Neural cell (in vitro differentiated cells): ENCODE results near the gene OXT. TPM values are rescaled to one million over a fixed set of nuclear protein-coding genes. Genes with fewer than 3 reads are reported as not detected.

Source experiments
- H2AFZ ChIP-seq: fragments of 200-600, 300-800 bp; sonication (generic), shearing (Covaris generic); 2 replicates; pipeline ENCODE4 v1.6.0; 2014; ENCODE audit warnings: low read depth, mild to moderate bottlenecking, antibody characterized with exemption, low read length, moderate library complexity
- H3F3A ChIP-seq: fragments of 200-600 bp; shearing (Covaris generic); 2 replicates; pipeline ENCODE4 v1.6.1; 2016; ENCODE audit warnings: mild to moderate bottlenecking, moderate library complexity, mixed read lengths, antibody characterized with exemption, low read length; ENCODE audit not compliant: insufficient read depth, poor library complexity, severe bottlenecking
- H3K27ac ChIP-seq: fragments of 200-600, 300-800 bp; sonication (generic), shearing (Covaris generic); 2 replicates; pipeline ENCODE4 v1.5.1; 2014; ENCODE audit warnings: mild to moderate bottlenecking, low read length, moderate library complexity
- H3K27me3 ChIP-seq: fragments of 300-800, 200-600 bp; sonication (generic), shearing (Covaris generic); 2 replicates; pipeline ENCODE4 v1.6.0; 2014; ENCODE audit warnings: mild to moderate bottlenecking, low read depth, low read length, moderate library complexity; ENCODE audit not compliant: insufficient read depth
- H3K36me3 ChIP-seq: fragments of 300-800, 200-600 bp; sonication (generic), shearing (Covaris generic); 2 replicates; pipeline ENCODE4 v1.5.1; 2014; ENCODE audit warnings: mild to moderate bottlenecking, antibody characterized with exemption, low read length, moderate library complexity; ENCODE audit not compliant: insufficient read depth
- H3K4me2 ChIP-seq: fragments of 300-800, 200-600 bp; sonication (generic), shearing (Covaris generic); 2 replicates; pipeline ENCODE4 v1.6.0; 2014; ENCODE audit warnings: mild to moderate bottlenecking, low read length
- H3K4me3 ChIP-seq: fragments of 300-800, 200-600 bp; sonication (generic), shearing (Covaris generic); 2 replicates; pipeline ENCODE4 v1.5.1; 2014; ENCODE audit warnings: mild to moderate bottlenecking, low read length, moderate library complexity
- H3K79me2 ChIP-seq: fragments of 200-600 bp; shearing (Covaris generic); replicated peaks from 2 replicates; pipeline ENCODE4 v1.6.0; 2014; ENCODE audit warnings: mild to moderate bottlenecking, low read length, moderate library complexity; ENCODE audit not compliant: insufficient read depth
- H3K9ac ChIP-seq: fragments of 300-800, 200-600 bp; sonication (generic), shearing (Covaris generic); 2 replicates; pipeline ENCODE4 v1.6.1; 2016; ENCODE audit warnings: mild to moderate bottlenecking, low read length, mixed read lengths
- H3K9me2 ChIP-seq: fragments of 200-600 bp; shearing (Covaris generic); 2 replicates; pipeline ENCODE4 v1.6.1; 2016; ENCODE audit warnings: mild to moderate bottlenecking, low read length, mixed read lengths; ENCODE audit not compliant: insufficient read depth
- H3K9me3 ChIP-seq: fragments of 200-600, 300-800 bp; sonication (generic), shearing (Covaris generic); 2 replicates; pipeline ENCODE4 v1.6.1; 2016; ENCODE audit warnings: mild to moderate bottlenecking, mixed run types, low read length, moderate library complexity, mixed read lengths
- H4K20me1 ChIP-seq: fragments of 200-600 bp; shearing (Covaris generic); 2 replicates; pipeline ENCODE4 v1.6.1; 2016; ENCODE audit warnings: mild to moderate bottlenecking, mixed run types; ENCODE audit not compliant: insufficient read depth
- CTCF ChIP-seq: fragments of 450-650 bp; IDR thresholded peaks from 2 replicates; pipeline ENCODE4 v1.5.1; 2014; ENCODE audit warnings: antibody characterized with exemption, mild to moderate bottlenecking, moderate library complexity; ENCODE audit not compliant: poor library complexity, severe bottlenecking
- EP300 ChIP-seq: fragments of 450-650 bp; conservative IDR thresholded peaks from 2 replicates; pipeline ENCODE4 v1.6.1; 2014; ENCODE audit warnings: antibody characterized with exemption, mild to moderate bottlenecking, moderate library complexity; ENCODE audit not compliant: poor library complexity, severe bottlenecking
- EZH2 ChIP-seq: fragments of 200-600, 300-800 bp; shearing (Covaris generic), sonication (generic); IDR thresholded peaks from 2 replicates; pipeline ENCODE4 v1.6.1; 2014; ENCODE audit warnings: antibody characterized with exemption, low read length, borderline replicate concordance, mild to moderate bottlenecking; ENCODE audit not compliant: insufficient read depth, poor library complexity, severe bottlenecking
- MXI1 ChIP-seq: fragments of 450-650 bp; conservative IDR thresholded peaks from 2 replicates; pipeline ENCODE4 v1.6.1; 2014; ENCODE audit warnings: antibody characterized with exemption, mild to moderate bottlenecking; ENCODE audit not compliant: poor library complexity, severe bottlenecking
- POLR2AphosphoS5 ChIP-seq: IDR thresholded peaks from 2 replicates; pipeline ENCODE4 v1.6.1; 2012
- RAD21 ChIP-seq: fragments of 450-650 bp; conservative IDR thresholded peaks from 2 replicates; pipeline ENCODE4 v1.6.1; 2014; ENCODE audit warnings: antibody characterized with exemption, mild to moderate bottlenecking, moderate library complexity
- TAF1 ChIP-seq: IDR thresholded peaks from 2 replicates; pipeline ENCODE4 v1.6.1; 2012; ENCODE audit warnings: low read depth
- polyA plus RNA-seq: library from polyadenylated mRNA; depleted of rRNA; stranded (reverse); fragments of >200 nt; gene quantifications from 2 replicates; pipeline ENCODE4 v1.2.3, GENCODE V29; 2014

Gene OXT
- polyA plus RNA-seq, 1 donor from 2014 or later = not detected

- H3K27ac ChIP-seq = no peak overlapping the region
- H3K36me3 ChIP-seq = no peaks in the 10 kb centered on the region
- H3K9me2 ChIP-seq = no peaks in the 10 kb centered on the region
- H3K79me2 ChIP-seq = no peaks in the 10 kb centered on the region
- H3K9me3 ChIP-seq = no peaks in the 10 kb centered on the region
- H3K9ac ChIP-seq = no peak overlapping the region
- H3K4me2 ChIP-seq = no peak overlapping the region
- H3K27me3 ChIP-seq = no peaks in the 10 kb centered on the region
- H2AFZ ChIP-seq = no peak overlapping the region
- H4K20me1 ChIP-seq = no peaks in the 10 kb centered on the region
- TF ChIP-seq EP300 = no peak
- TF ChIP-seq POLR2AphosphoS5 = no peak
- TF ChIP-seq EZH2 = no peak
- TF ChIP-seq CTCF = no peak
- H3F3A ChIP-seq = no peaks in the 10 kb centered on the region
- H3K4me3 ChIP-seq = no peak overlapping the region
These were observed 32.1 kb downstream of the OXT start for GRCh38 chr20:3103369-3104032.

DNA sequence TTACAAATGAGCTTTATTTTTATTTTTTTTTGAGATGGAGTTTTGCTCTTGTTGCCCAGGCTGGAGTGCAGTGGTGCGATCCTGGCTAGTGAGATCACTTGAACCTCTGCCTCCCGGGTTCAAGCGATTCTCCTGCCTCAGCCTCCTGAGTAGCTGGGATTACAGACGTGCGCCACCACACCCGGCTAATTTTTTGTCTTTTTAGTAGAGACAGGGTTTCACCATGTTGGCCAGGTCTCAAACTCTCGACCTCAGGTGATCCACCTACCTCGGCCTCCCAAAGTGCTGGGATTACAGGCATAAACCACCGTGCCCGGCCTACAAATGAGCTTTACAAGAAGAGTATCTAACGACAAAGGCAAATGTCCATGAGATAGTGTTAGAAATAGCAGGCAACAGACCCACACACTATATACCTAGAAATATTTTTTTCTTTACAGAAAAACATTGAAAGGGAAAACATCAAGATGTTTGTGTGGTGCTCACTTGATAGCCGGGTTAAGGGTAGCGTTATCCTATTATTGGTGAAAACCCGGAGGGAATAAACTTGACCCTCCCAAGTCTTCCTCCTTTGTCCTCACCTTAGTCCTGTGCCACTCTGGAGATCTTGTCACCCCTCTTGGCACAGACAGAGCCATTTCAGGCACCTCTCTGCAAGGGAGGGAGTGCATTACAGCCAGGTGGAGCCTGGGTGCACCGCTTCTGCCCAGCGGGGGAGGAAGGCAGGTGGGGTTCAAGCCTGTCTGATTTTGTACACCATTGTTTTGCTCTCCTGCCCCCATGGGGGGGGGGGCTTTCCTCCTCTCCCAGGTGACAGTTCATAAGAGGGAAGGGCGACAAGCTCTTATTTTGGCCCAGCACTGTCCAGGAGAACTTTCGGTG lies 34.1 kb downstream of the OXT start:
- Histone ChIP-seq H3K79me2 (no peaks in the 10 kb centered on the region), H3F3A (no peaks in the 10 kb centered on the region), H2AFZ (no peak overlapping the region), H3K9ac (no peak overlapping the region), H3K27me3 (no peaks in the 10 kb centered on the region), H3K4me3 (no peak overlapping the region), H3K4me2 (no peak overlapping the region), H3K36me3 (no peaks in the 10 kb centered on the region), H3K9me3 (no peaks in the 10 kb centered on the region), H3K9me2 (no peaks in the 10 kb centered on the region), H3K27ac (no peak overlapping the region), H4K20me1 (no peaks in the 10 kb centered on the region)
- TF ChIP-seq MXI1 = no peak
- TF ChIP-seq EZH2 = no peak
- TF ChIP-seq RAD21 = no peak
- TF ChIP-seq CTCF = no peak
- TF ChIP-seq POLR2AphosphoS5 = no peak
- no peak for TF ChIP-seq EP300
- no peak for TF ChIP-seq TAF1
